Neural progenitor cell (in vitro differentiated cells): ENCODE data around the gene IL17REL.

Source experiments
- EZH2 ChIP-seq: fragments of 200-600 bp; sonication (generic); IDR thresholded peaks from 2 replicates; pipeline ENCODE4 v1.6.1; 2017; ENCODE audit warnings: antibody characterized with exemption, mild to moderate bottlenecking, moderate library complexity
- EZH2phosphoT487 ChIP-seq: fragments of 200-600 bp; sonication (generic); IDR thresholded peaks from 2 replicates; pipeline ENCODE4 v1.6.1; 2017; ENCODE audit warnings: antibody characterized with exemption
- TF ChIP-seq, protein P1 (sequence below): fragments of 200-600 bp; sonication (generic); IDR thresholded peaks from 2 replicates; pipeline ENCODE4 v1.5.1; 2017; ENCODE audit warnings: antibody characterized with exemption, mild to moderate bottlenecking

DNA sequence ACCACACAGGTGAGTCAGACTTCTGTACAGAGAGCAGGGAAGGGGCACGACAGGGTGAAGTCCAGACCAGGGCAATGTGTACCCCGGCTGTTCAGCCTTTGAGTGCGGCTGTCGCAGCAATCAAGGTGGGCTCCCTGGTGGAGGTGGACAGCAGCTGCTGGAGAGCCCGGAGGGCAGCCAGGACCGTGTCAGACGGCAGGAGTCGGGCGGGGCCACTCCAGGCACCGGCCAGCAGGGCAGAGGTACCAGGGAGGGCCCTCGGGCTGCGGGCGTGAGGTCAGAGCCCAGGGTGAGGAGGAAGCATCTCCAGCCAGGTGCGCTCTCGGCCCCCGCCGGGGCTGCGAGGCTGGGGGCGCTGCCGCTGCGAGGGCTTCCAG, 52.8 kb downstream of the IL17REL start:
- TF ChIP-seq, protein P1, sequence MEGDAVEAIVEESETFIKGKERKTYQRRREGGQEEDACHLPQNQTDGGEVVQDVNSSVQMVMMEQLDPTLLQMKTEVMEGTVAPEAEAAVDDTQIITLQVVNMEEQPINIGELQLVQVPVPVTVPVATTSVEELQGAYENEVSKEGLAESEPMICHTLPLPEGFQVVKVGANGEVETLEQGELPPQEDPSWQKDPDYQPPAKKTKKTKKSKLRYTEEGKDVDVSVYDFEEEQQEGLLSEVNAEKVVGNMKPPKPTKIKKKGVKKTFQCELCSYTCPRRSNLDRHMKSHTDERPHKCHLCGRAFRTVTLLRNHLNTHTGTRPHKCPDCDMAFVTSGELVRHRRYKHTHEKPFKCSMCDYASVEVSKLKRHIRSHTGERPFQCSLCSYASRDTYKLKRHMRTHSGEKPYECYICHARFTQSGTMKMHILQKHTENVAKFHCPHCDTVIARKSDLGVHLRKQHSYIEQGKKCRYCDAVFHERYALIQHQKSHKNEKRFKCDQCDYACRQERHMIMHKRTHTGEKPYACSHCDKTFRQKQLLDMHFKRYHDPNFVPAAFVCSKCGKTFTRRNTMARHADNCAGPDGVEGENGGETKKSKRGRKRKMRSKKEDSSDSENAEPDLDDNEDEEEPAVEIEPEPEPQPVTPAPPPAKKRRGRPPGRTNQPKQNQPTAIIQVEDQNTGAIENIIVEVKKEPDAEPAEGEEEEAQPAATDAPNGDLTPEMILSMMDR = peak; percentile 5
- no peak for TF ChIP-seq EZH2
- TF ChIP-seq EZH2phosphoT487 = no peak
